ENCODE measurements around the gene TPCN1.

The TPCN1 gene

DNA sequence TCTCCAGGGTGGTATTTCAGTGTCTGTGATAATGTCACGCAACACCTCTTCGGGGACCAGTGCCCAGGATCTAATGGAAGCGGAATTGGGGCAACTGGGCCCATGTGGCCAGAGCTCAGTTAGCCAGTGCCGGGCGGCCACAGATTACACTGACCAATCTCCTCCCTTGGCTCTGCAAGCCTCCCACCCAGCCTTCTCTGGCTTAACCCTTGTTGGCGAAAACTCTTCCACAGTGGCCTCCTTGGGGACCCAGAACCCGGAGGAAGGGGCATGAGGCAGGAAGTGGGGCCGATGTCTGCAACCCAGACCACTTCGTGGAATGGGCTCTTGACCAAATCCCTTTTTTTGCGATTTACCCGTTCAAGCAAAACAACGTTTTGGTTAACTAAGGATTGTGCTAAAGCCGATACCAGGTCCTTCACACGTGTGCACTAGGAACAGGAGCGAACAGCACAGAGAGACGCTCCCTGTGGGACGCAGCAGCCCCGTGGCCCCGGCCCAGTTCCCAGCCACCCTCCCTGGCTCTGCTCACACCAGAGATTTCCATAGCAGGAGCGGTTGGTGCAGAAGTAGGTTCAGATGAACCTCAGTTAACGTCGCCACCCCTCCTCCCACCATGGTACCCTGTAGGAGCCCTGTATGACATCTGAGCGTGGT, 75.4 kb downstream of the TPCN1 start:
- TF ChIP-seq CTCF (conservative IDR thresholded peaks at IDR 0.05; ENCODE audit: control insufficient read depth, insufficient read depth, low read depth, low read length), result no peak
- no peak overlapping the region for H3K4me3 ChIP-seq (ENCODE audit: control insufficient read depth, low read depth, low read length)
- no peak for DNase-seq (ENCODE audit: low read depth)

DNA sequence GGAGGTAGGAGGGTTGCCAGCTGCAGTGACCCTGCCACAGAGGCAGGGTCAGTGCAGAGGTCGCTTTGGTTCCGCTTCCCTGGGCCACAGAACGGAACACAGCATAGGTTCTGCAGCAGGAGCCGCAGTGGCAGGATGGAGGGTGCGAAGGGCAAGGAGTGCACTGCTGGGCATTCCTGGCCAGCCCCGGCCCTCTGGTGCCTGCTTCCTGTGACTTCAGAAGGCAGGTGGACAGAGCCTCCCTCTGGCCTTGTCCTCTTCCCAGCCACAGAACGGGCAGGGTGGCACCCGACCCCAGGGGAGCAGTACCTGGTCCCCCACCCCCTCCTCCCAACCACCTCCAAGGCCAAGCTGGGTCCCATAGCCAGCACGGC, 75.9 kb downstream of the TPCN1 start:
- H3K4me3 ChIP-seq (ENCODE audit: control insufficient read depth, low read depth, low read length), result no peak overlapping the region
- DNase-seq (ENCODE audit: low read depth), result no peak
- TF ChIP-seq CTCF (conservative IDR thresholded peaks at IDR 0.05; ENCODE audit: control insufficient read depth, insufficient read depth, low read depth, low read length), result no peak

GRCh38 chr12:113297621-113298471, 76.6 kb downstream of the TPCN1 start:
- no peak for TF ChIP-seq CTCF (conservative IDR thresholded peaks at IDR 0.05; ENCODE audit: control insufficient read depth, insufficient read depth, low read depth, low read length)
- DNase-seq (ENCODE audit: low read depth), result no peak
- no peak overlapping the region for H3K4me3 ChIP-seq (ENCODE audit: control insufficient read depth, low read depth, low read length)

DNA sequence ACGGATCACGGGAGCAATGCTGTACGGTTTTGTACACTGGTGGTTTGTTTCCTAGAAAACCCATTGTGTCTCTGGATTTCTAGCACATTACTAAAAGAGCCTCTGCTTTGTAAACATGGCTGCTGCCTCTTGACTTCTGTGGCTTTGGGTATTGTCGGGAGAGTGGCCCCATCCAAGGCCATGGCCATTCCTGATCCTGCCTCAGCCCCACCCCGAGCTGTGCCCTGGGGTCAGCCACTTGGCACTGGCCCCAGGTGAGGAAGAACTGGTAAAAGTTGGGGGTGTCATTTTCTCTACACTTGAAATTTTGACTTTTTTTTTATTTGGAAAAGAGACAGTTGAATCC, 77.2 kb downstream of the TPCN1 start:
- TF ChIP-seq CTCF (conservative IDR thresholded peaks at IDR 0.05; ENCODE audit: control insufficient read depth, insufficient read depth, low read depth, low read length), result no peak
- DNase-seq (ENCODE audit: low read depth), result no peak
- H3K4me3 ChIP-seq (ENCODE audit: control insufficient read depth, low read depth, low read length), result no peak overlapping the region

- no peak for DNase-seq (ENCODE audit: low read depth)
- H3K4me3 ChIP-seq (ENCODE audit: control insufficient read depth, low read depth, low read length), result no peak overlapping the region
- TF ChIP-seq CTCF (conservative IDR thresholded peaks at IDR 0.05; ENCODE audit: control insufficient read depth, insufficient read depth, low read depth, low read length), result no peak
Observed at GRCh38 chr12:113298861-113299545, 77.7 kb downstream of the TPCN1 start.

DNA sequence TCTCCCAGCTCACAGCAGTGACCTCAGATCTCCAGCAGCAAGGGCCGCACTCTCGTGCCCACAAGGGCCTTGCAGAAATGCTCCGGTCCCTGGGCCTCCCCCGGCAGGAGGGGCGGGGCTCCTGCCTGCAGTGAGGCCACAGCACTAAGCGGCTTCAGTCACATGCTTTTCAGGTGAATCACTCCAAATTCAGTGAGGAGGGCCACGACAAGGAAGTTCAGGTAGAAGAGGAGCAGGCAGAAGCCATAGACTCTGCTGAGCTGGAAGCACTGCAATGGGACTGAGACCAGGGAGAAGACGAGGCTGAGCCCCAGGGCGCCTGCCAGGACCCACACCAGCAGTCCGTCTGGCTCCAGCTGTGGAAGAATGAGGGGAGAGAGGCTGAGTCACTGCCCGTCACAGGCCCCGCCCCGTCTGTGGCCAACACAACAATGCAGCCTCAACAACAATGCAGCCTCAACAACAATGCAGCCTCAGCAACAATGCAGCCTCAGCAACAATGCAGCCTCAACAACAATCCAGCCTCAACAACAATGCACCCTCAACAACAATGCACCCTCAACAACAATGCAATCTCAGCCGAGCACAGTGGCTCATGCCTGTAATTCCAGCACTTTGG, 78.5 kb downstream of the TPCN1 start:
- no peak overlapping the region for H3K4me3 ChIP-seq (ENCODE audit: control insufficient read depth, low read depth, low read length)
- peak; percentile 75 for DNase-seq (ENCODE audit: low read depth)

More for the DNA sequence above, 78.5 kb downstream of the TPCN1 start:
- no peak for TF ChIP-seq CTCF (conservative IDR thresholded peaks at IDR 0.05; ENCODE audit: control insufficient read depth, insufficient read depth, low read depth, low read length)
